ENCODE measurements around the gene SLC26A5.

The SLC26A5 gene

GRCh38 chr7:103398483-103399127 is 47.4 kb downstream of the SLC26A5 start:
- DNase-seq, result no peak

DNA sequence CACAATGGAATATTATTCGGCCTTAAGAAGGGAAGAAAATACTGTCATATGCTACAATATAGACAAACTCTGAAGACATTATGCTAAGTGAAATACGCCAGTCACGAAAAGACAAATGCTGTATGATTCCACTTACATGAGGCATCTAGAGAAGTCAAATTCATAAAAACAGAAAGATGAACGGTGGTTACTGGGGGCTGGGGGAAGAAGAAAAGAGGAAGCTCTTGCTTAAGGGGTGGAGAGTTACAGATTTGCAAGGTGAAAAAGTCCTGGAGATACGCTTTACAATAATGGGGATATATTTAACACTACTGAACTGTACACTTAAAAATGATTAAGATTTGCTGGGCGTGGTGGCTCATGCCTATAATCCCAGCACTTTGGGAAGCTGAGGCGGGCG is 49.5 kb downstream of the SLC26A5 start:
- DNase-seq, result no peak

GRCh38 chr7:103395071-103395470 is 50.9 kb downstream of the SLC26A5 start:
- no peak for DNase-seq

GRCh38 chr7:103394566-103394965 is 51.4 kb downstream of the SLC26A5 start:
- no peak for DNase-seq

- no peak for DNase-seq
Measured at GRCh38 chr7:103391976-103392375, 54.0 kb downstream of the SLC26A5 start.

DNA sequence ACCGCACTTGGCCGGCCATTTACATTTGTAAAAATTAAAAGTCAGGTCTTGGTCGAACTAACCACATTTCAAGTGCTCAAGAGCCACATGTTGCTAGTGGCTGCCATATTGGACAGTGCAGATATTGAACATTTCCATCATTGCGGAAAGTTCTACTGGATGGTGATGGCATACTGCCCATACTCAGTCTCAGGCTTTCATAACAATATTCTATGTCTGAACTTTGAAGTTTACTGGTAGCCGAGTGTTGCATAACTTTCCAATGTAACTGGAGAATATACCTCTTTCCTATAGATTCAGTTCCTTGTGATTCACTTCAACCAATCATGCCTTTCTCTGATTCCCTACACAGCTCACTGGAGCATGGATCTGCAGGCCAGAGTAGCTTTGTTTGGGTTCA is 54.9 kb downstream of the SLC26A5 start:
- no peak for DNase-seq

- no peak for DNase-seq
Measured at GRCh38 chr7:103389263-103389662, 56.7 kb downstream of the SLC26A5 start.

- no peak for DNase-seq
Measured at GRCh38 chr7:103388469-103389140, 57.4 kb downstream of the SLC26A5 start.

DNA sequence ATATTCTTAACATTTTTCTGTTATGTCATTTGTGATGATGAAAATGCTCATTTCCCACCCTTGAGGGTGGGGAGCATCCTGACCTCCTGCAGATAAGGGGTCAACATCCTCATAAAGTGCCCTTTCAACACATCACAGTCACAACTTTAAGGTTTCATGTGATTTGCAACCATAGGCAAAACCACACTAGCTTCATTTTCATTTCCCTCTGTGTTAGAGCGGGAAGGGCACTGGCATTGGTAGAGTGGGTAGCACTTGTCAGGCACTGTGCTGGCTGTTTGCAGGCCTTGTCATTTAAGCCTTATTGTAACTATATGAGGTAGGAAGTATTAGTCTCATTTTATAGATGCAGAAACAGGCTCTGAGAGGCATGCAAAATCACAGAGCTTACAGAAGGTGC is 58.8 kb downstream of the SLC26A5 start:
- DNase-seq, result no peak

DNA sequence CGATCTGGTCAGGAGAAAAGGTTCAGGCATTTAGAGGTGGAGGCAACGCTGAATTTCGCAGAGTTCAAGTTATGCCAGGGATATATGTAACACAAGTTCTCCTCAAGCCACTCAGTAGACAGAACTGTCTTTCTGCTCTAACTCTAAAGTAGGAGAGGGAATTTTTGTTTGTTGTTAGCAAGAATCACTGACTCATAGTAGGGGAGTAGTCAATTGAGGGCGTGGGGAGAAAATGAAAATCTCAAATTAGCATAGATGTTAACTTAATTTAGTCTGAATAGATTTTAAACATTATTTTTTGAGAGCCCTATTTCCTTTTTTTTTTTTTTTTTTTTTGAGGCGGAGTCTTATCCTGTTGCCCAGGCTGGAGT is 64.0 kb downstream of the SLC26A5 start:
- DNase-seq, result no peak

GRCh38 chr7:103381280-103382031 is 64.6 kb downstream of the SLC26A5 start:
- no peak for DNase-seq

GRCh38 chr7:103380395-103381191 is 65.4 kb downstream of the SLC26A5 start:
- DNase-seq, result no peak

- DNase-seq, result no peak
Measured at GRCh38 chr7:103379270-103379975, 66.6 kb downstream of the SLC26A5 start.

- DNase-seq, result no peak
Measured at GRCh38 chr7:103373866-103374643, 72.0 kb downstream of the SLC26A5 start.

- no peak for DNase-seq
Measured at GRCh38 chr7:103369432-103369831, 76.6 kb downstream of the SLC26A5 start.

- DNase-seq, result no peak
Measured at GRCh38 chr7:103349805-103350204, 96.2 kb downstream of the SLC26A5 start.

- DNase-seq, result no peak
Measured at GRCh38 chr7:103348959-103349358, 97.0 kb downstream of the SLC26A5 start.

DNA sequence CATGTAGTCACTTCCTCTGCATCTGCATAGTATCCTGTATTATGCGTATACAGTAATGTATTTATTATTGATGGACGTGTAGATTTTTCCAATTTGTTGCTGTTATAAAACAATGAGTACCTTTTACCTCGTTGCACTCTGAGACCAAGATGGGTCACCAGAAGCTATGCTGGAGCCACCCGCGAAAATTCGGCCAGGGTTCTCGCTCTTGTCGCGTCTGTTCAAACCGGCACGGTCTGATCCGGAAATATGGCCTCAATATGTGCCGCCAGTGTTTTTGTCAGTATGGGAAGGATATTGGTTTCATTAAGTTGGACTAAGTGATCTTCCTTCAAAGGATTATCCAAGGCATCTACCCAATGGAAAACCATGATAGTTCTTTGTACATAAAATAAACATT is 97.6 kb downstream of the SLC26A5 start:
- DNase-seq, result no peak

GRCh38 chr7:103347507-103348267 is 98.3 kb downstream of the SLC26A5 start, which contains the start of gene PSMC2:
TSS of gene PSMC2 (plus strand) at chr7:103347643. CDS start at chr7:103347712, 69 bp downstream.
- DNase-seq, result peak; percentile 81

DNA sequence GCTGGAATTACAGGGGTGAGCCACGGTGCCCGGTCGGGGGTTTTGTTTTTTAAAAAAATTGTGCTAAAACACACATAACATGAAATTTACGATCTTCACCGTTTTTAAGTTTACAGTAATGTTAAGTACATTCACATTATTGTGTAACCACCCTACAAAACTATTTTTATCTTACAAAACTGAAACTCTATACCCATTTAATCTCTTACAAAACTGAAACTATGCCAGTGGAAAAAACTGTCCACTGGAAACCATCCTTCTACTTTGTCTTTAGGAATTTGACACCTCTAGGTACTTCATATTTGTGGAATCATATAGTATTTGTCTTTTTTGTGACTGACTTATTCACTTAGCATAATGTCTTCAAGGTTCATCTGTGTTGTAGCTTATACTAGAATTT is 99.6 kb downstream of the SLC26A5 start:
- no peak for DNase-seq

Data from central memory CD4-positive, alpha-beta T cell (primary cell).